NCI-H2227 (cell line): Measurements from ENCODE around the gene ATG7.
"Not testable (repeated sequence)": the region's sequence is repeated elsewhere in the genome, so short reads cannot be mapped to it uniquely, and the experiment has no call there.

Source experiments
- DNase-seq: peaks from one replicate; lab custom pipeline; 2025; ENCODE audit not compliant: unreplicated experiment; lab: John Stamatoyannopoulos, UW

The ATG7 gene

DNA sequence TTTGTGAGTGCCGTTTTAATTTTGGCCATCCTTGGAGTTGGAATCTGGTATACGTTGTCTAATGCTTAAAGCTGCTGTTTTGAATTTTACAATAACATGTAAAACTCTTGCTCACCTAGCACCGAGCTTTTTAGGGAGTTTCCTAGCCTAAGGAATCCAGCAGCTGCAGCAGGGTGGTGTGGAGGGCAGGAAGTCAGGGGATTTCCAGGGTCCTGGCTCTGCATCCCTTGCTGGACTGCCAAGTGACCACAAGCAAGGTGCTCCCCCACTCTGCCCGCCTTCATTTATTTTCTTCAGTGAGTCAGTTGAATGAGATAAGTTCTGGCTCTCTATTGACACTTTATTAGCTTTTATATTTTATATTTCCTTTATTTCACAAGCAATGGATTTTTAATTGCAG, 113.7 kb downstream of the ATG7 start:
- DNase-seq: no peak

DNA sequence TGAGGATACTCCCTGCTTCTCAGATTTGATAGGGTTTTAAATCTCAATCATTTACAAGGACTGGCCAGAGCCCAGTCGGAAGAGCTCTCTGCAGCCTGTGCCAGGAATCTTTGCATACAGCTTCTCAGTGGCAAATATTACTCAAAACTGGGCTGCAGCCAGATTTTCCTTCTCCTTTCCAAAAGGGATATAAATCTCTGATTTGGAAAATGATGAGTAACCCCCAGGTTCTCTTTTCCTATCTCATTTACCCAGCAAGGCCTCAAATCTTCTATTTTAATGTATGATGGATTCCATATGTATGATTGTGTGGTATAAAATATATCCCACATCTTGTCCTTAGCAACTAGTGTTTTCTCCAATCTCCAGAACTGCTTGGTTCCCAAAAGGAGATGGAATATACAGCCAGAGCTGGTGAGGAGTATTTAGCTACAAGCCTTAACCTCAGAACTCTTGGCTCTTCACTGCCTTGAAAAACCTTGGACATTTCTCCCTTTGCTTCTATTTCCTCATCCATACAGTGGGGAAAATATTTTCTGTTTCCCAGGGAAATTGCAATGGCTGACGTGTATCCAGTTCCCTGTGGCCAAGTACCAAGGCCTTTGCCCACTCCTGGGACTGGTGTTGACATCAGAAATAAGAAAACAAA, 114.4 kb downstream of the ATG7 start:
- DNase-seq: no peak

DNA sequence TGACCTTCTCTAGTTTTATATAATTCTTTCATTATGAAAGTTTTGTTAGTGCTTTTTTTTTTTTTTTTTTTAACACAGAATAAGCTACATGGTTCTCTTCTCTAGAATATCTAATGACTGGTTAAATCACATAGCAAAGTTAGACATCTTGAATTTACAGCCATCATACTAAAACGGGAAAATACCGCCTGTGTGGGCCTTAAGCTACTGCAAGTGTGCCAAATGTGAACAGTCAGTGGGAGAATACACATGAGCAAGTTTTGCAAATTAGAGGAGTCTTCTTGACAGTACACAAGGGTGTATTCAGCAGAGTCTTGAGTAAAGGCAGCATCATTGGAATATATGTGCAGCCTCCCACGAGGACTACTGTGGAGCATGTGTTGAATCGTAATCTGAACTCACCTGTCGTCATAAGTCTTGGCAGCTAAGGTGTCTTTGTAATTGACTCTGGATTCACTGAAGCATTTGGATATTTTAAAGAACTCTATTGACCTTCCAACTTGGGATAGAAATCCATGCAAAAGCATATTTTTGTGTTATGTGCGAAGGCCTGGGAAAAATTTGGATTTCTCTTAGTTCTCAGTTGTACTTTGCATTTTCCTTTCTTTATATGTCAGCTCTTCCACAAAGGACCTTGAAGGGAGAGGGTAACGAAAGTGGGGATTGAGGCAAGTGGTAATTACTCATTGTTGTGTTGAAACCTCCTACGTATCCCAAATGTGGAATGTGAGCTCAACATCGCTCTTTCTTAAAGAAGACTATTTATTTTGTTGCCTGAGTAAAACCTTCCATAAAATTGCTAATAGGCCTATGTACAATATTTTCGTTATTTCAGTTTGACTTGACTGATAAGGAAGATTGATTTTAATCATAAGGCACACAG, 117.4 kb downstream of the ATG7 start:
- no peak for DNase-seq

DNA sequence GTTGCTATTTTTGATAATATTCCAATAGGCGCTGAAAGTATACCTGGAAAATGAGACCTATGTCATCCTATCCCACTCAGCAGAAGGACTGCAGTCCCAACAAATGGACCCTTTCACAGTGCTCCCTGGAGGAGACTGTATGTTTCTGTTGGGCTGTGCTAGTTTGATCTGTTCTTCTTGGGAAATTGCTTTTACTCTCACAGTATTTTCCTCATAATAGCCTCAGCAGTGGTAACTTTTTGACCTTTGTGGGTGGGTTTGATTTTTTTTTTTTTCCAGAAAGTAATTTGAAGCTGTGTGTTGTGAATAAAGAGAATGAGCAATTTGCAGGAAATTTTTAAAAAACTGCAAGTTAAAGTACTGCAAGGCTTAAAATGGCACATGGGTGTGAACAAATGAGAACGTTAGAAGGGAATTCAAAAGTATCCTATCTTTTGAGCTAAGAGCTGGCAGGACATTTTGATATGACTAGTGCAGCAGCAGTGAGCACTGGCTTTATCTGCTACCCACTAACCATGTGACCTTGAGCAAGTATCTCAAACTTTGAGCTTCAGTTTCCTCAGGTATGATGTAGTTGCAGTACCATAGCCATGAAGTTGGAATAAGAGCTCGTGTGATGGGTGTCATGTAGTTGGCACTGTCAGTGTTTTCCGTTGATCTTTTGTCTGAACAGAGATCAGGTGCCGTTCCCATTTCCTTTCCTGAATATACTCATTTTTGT, 118.4 kb downstream of the ATG7 start:
- DNase-seq: no peak

DNA sequence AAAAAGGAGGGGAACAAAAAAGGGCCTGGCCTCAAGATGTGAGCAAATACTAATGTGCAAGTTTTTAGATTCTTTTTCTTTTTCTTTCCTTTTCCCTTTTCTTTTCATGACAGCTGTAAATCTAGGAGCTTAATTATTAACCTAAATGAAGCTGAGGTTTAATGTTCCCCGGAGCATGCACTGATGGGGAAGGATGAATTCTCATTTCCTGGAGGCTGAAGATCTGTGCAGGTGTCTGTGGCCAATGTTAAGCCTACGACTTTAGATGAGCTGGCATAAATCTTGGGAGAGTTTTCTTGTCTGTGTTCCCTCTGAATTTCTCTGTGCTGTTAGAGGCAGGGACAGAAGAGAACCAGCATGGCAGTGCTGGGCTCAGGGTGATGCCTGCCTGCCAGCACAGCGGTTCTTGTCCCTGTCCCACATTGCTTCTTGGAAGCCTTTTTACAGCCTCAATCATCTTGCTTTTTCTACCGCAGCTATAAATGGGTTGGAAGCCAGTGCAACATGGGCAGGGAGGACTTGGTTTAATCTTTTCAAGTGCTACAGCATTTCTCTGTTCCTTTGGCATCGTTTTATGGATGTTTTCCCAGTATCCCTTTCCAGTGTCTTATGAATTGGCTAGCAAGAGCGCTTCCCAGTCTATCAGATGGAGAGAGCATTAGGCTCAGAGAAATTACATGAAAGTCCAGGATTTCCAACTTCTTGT, 119.1 kb downstream of the ATG7 start:
- DNase-seq: no peak

DNA sequence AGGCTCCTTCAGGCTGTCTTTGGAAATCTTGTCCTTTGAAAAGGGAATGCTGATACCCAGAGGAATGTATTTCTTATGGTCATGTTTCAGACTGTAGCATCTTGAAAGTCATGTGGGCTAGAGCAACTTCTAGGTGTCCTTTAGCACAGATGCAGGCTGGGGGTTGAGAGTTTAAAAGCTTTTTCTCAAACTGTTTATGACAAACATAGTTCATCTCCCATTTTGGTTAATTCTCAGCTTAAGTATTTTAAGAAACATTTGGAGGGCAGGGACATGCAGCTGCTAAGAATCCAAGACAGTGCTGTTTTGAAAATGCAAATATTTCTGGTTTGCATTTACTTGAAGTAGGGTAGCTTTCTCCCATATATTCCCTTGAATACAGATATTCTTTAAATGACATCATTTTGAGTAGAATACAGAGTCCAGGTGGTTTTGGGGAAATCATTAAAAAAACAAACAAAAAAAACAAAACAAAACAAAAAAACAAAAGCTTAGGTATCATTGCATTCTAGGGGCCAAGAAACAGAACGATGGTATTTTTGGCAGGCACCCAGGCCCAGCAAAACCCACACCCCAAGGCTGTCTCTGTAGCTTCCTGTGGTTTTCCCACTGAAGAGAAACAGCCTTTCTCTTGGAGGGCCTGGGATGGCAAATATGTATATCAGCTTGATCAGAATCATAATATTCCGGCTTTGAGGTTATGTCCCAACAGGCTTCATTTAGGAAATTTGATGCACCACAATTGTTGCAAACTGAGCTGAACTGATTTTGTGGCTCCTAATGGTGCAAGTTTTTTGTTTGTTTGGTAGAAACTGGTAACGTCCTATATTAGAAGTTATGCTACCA, 120.0 kb downstream of the ATG7 start:
- DNase-seq: no peak

DNA sequence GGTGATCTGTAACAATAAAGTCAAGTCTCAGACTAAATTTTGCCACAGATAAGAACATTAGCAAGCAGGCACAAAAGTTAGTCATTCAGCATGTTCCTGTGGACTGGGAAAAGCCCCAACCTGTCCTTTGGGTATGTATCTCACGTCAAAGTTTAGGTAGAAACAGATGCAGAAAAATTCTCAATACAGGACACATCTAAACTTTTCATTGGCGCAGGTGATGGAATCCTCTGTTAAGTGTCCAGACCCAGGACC, 120.6 kb downstream of the ATG7 start:
- no peak for DNase-seq

DNA sequence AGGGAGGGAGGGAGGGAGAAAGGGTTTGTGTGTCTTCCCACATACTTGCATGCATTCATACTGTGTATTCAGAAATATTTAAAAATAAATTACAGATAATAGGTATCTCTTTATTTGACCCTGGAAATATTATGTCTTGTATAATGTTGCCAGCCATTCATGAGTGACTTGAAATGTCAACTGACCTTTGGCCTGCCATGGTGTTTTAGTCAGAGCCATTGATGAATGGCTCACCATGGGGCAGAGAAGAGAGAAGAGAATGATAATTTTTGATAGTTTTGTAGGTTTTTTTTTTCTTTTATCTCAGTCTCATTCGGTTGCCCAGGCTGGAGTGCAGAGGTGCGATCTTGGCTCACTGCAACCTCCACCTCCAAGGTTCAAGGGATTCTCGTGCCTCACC, 121.2 kb downstream of the ATG7 start:
- no peak for DNase-seq

DNA sequence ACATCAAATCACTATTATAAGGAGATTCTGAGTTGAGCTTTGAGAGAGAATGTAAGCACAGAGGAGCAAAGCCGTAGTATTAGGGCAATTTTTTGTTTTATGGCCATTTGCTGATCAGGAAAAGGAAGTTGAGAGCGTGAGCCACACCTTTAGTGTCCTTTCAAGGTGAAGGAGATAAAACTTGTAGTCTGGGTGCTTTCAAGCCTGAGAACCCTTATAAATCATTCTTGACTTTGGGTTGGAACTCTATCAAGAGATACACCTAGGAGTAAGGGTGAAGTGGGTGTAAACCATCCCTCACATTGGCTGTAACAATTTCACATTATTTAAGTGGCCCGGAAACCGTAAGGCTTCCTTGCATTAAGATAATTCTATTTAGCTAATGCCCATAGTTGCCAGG, 122.2 kb downstream of the ATG7 start:
- no peak for DNase-seq

DNA sequence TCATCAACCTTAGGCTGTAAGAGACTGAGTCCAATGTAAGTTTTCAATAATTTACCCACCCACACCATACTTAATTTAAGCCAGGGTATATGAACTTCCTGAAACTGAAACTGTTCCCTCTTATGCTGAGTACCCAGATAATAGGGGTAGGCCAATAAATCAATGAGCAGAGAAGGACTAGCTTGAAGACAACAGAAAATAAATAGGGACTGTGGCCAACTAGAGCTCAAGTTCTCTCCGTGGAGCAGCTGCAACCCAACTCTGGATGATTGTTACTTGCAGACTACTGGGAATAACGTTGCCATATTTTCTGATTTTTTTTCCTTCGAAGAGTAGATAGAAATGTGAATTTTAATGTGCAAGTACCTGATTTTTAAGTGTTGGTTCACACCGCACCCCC, 128.0 kb downstream of the ATG7 start:
- DNase-seq: no peak

DNA sequence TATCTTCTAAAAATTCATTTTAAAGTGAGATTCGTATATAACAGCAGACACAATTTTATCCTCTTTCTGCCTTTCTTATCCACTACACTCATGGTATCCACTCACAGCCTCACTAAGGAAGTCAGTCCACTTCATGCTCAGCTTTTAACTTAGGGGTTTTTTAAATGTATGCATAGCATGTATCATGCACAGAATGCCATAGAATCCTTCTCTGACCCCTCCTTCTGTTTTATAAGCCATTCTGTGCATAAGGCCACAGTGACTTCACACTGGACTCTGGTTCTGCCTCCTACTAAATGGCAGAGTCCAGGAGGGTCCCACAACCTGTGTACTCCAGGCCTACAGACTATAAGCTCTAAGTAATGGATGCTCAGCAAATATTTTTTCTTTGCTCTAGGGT, 129.2 kb downstream of the ATG7 start:
- DNase-seq: no peak

DNA sequence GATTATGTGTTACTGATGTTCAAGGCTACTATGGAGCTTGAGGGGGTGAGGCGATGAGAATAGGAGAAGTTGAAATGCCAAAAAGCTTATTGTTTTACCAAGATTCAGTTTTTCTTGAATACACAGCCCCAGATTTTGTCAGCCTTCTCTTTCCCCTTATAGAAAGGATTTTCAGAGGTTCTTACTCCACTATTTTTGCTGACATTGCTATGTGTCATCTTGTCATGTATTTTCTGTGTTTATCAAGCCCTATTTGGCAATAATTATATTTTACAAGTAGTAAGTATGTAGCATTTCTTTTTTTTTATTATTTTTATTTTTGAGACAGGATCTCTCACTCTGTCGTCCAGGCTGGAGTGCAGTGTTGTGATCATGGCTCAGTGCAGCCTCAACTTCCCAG, 133.1 kb downstream of the ATG7 start:
- no peak for DNase-seq

DNA sequence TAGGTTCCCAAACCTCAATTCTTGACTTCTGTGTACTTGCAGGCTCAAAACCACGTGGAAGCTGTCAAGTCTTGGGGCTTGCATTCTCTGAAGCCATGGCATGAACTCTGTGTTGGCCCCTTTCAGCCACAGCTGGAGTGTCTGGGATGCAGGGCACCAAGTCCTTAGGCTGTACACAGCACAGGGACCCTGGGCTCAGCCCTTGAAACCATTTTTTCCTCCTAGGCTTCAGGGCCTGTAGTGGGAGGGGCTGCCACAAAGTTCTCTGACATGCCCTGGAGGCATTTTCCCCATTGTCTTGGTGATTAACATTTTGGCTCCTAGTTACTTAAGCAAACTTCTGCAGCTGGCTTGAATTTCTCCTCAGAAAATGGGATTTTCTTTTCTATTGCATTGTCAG, 135.4 kb downstream of the ATG7 start:
- no peak for DNase-seq

DNA sequence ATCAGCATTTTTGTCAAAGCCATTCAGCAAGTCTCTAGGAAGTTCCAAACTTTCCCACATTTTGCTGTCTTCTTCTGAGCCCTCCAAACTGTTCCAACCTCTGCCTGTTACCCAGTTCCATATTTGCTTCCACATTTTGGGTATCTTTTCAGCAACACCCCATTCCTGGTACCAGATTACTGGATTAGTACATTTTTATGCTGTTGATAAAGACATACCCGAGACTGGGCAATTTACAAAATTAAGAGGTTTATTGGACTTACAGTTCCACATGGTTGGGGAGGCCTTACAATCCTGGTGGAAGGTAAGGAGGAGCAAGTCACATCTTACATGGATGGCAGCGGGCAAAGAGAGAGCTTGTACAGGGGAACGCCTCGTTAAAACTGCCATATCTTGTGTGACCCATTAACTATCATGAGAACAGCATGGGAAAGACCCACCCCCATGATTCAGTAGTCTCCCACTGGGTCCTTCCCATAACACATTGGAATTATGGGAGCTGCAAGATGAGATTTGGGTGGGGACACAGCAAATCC, 136.2 kb downstream of the ATG7 start:
- DNase-seq: not testable (repeated sequence)

DNA sequence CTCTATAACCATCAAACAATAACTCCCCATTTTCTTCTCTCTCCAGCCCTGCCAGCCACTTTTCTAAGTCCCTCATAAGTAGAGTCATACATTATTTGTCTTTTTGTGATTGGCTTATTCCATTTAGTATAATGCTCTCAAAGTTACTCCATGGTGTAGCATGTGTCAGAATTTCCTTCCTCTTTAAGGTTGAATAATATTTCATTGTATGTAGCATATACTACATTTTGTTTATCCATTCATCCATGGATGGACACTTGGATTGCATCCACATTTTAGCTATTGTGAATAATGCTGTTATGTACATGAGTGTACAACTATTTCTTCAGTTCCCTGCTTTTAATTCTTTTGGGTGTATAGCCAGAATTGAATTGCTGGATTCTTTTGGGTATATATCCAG, 138.4 kb downstream of the ATG7 start:
- DNase-seq: no peak

DNA sequence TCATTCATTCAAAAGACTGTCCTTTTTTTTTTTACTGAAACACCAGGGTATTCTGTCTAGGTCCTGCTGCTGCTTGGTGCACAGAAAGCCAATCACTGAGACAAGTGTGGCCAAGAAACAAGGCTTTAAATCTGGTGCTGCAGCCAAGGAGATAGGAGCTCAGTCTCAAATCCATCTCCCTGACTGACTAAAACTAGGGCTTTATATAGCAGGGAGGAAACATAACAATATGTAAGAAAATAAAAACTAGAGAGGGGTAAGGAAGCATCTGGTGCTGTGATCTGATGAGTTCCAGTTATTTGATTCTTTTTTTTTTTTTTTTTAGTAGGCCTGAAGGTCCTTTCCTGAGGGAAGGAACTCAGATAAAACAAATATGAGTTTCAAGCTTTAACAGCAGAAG, 139.8 kb downstream of the ATG7 start:
- no peak for DNase-seq

DNA sequence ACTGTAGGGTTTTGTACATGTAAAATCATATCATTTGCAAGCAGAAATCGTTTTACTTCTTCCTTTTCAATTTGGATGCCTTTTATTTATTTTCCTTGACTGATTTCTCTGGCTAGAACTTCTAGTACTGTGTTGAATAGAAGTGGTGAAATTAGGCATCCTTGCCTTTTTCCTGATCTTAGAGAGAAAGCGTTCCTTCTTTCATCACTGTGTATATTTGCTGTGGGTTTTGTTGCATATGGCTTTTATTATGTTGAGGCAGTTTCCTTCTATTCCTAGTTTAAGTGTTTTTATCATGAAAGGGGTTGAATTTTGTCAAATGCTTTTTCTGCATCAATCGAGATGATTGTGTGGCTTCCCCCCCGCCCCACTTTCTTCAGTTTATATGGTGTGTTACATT, 140.9 kb downstream of the ATG7 start:
- DNase-seq: no peak

DNA sequence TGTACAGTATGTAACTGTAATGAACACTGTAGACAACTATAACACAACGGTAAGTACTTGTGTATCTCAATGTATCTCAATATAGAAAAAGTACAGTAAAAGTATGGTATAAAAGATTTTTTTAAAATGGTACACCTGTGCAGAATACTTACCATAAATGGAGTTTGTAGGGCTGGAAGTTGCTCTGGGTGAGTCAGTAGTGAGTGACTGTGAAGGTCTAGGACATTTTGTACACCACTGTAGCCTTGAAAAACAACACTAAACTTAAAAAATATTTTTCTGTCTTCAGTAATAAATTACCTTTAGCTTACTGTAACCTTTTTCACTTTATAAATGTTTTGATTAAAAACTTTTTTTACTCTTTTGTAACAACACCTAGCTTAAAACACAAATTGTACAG, 142.9 kb downstream of the ATG7 start:
- no peak for DNase-seq

DNA sequence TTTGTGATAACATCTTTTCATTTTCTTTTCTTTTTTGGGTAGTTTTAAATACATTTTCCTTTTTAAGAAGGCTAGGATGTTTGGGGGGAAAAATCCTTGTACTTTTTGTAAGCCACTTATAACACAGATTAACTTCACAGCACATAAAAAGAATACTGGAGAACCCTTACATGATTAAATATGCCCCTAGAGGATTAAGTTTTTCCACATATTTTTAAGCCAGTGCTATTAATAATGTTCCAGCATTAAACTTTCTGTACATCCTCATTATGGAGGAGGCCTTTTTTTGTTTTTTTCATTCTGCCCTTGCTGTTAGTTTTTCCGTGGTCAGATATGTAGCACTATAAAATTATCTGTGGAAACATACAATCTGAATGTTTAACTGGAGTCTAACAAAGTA, 147.9 kb downstream of the ATG7 start:
- DNase-seq: no peak

DNA sequence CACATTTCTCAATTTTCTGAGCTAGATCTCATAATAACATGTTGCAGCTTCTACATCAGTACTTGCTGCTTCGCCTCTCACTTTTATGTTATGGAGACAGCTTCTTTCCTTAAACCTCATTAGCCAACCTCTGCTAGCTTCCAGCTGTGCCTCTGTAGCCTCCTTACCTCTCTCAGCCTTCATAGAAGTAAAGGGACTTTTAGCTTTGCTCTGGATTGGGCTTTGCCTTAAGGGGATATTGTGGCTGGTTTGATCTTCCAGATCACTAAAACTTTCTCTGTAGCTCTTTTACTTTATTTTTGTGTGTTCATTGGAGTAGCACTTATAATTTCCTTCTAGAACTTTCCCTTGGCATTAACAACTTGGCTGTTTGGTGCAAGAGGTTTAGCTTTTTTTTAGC, 150.1 kb downstream of the ATG7 start:
- no peak for DNase-seq

DNA sequence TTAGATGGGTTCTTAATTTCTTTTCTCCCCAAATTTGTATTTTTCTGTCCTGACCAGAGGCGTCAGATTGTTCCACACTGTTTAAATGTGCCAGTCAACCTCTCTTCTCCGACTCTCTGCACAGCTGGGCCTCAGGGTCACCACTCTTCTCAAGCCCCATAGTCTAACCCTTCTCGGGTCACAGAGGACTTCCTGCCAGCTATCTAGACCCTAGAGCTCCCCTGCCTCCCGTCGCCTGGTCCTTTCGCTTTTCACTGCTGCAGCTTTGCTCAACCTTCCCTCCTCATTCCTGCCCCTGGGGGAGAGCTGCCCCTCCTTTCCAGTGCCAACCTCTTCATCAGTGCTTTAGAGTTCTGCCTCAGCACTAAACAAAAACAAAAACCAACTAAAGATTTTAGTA, 151.7 kb downstream of the ATG7 start:
- no peak for DNase-seq
